H1 (cell line): ENCODE results near the gene CACNA1B. TPM values are rescaled to one million over a fixed set of nuclear protein-coding genes. Genes with fewer than 3 reads are reported as not detected.
A peak's percentile ranks its signal among the peaks of the same experiment; 100 is the strongest.

Experiments
- CTCF ChIA-PET: fragments of 300-600 bp; sonication (Branson Sonifier 250); formaldehyde crosslinking; loops from one replicate; lab custom pipeline; 2021; ENCODE audit not compliant: partially characterized antibody; lab: Charles Lee
- POLR2A ChIA-PET: fragments of 300-600 bp; sonication (Branson Sonifier 250); formaldehyde crosslinking; loops from one replicate; lab custom pipeline; 2021; ENCODE audit warnings: inconsistent platforms; ENCODE audit not compliant: partially characterized antibody; lab: Charles Lee
- DNase-seq, 2 experiments: peaks; one replicate each; pipeline versions ENCODE4 v3.0.0 to v3.0.0-alpha.2; 2010 to 2022; ENCODE audit warnings: low spot score in 2 of 2, low read depth in 1 of 2, mixed read lengths in 1 of 2
- FAIRE-seq: peaks from 2 replicates; lab custom pipeline; 2011; peaks lifted over from hg19 to GRCh38; lab: Jason Lieb, UNC
- H2AFZ ChIP-seq: 2 replicates; pipeline ENCODE4 v1.8.1; 2012; ENCODE audit warnings: low read length, inconsistent platforms
- H2AK5ac ChIP-seq: 2 replicates; pipeline ENCODE4 v1.6.1; 2013; ENCODE audit warnings: low read depth, low read length
- H2BK120ac ChIP-seq: replicated peaks from 2 replicates; pipeline ENCODE3; 2013; ENCODE audit warnings: low read depth, low read length, inconsistent platforms
- H2BK12ac ChIP-seq: 2 replicates; pipeline ENCODE4 v1.6.1; 2013; ENCODE audit warnings: low read depth, low read length
- H2BK15ac ChIP-seq: 2 replicates; pipeline ENCODE4 v1.6.1; 2013; ENCODE audit warnings: low read length
- H2BK20ac ChIP-seq: 2 replicates; pipeline ENCODE4 v1.6.1; 2013; ENCODE audit warnings: low read length
- H2BK5ac ChIP-seq: 2 replicates; pipeline ENCODE4 v1.6.1; 2013; ENCODE audit warnings: low read depth, low read length
- H3K14ac ChIP-seq: 2 replicates; pipeline ENCODE4 v1.6.1; 2013; ENCODE audit warnings: inconsistent platforms; ENCODE audit not compliant: insufficient read length
- H3K18ac ChIP-seq: 2 replicates; pipeline ENCODE4 v1.6.1; 2013; ENCODE audit warnings: low read length; ENCODE audit errors: extremely low read depth
- H3K23ac ChIP-seq: 2 replicates; pipeline ENCODE4 v1.6.1; 2013; ENCODE audit warnings: inconsistent platforms; ENCODE audit not compliant: insufficient read length
- H3K23me2 ChIP-seq: 2 replicates; pipeline ENCODE4 v1.6.1; 2013; ENCODE audit warnings: low read depth, low read length
- H3K27ac ChIP-seq: 2 replicates; pipeline ENCODE4 v1.6.1; 2011; ENCODE audit warnings: low read depth, low read length, inconsistent platforms
- H3K27me3 ChIP-seq, 4 experiments: replicated peaks in 1 of 4; 1 replicate in 1 of 4; 2 replicates in 3 of 4; pipeline versions ENCODE4 v1.6.1 to v1.8.1; 2011 to 2013; ENCODE audit warnings: low read length in 3 of 4, mild to moderate bottlenecking in 3 of 4, inconsistent platforms in 2 of 4, mixed read lengths in 2 of 4, moderate library complexity in 1 of 4; ENCODE audit not compliant: control insufficient read depth in 3 of 4, insufficient read depth in 3 of 4; ENCODE audit errors: extremely low read depth in 1 of 4
- H3K36me3 ChIP-seq, 4 experiments: 2 replicates each; pipeline versions ENCODE4 v1.6.1 to v1.8.1; 2011 to 2013; ENCODE audit warnings: mild to moderate bottlenecking in 4 of 4, low read length in 3 of 4, moderate library complexity in 2 of 4, control low read depth in 1 of 4, inconsistent platforms in 1 of 4; ENCODE audit not compliant: insufficient read depth in 4 of 4, control insufficient read depth in 2 of 4
- H3K4ac ChIP-seq: replicated peaks from 2 replicates; pipeline ENCODE3; 2013; ENCODE audit warnings: low read length, low read depth, mixed read lengths, inconsistent platforms; ENCODE audit not compliant: insufficient read length
- H3K4me1 ChIP-seq, 4 experiments: replicated peaks in 1 of 4; 1 replicate in 1 of 4; 2 replicates in 3 of 4; pipeline versions ENCODE4 v1.6.1 to v1.8.1; 2011 to 2013; ENCODE audit warnings: low read length in 3 of 4, inconsistent platforms in 2 of 4, mixed read lengths in 1 of 4; ENCODE audit not compliant: insufficient read depth in 4 of 4, control insufficient read depth in 3 of 4
- H3K4me2 ChIP-seq, 2 experiments: 2 replicates each; pipeline versions ENCODE4 v1.6.1 to v1.8.1; 2011 to 2013; ENCODE audit warnings: low read depth in 2 of 2, low read length in 2 of 2, control low read depth in 1 of 2, inconsistent platforms in 1 of 2, mild to moderate bottlenecking in 1 of 2; ENCODE audit not compliant: insufficient read depth in 1 of 2
- H3K4me3 ChIP-seq, 4 experiments: fragments of 200-600, 300-600 bp in 1 of 4; sonication (generic), shearing (Covaris generic), sonication (Bioruptor Twin) in 1 of 4; 2 replicates each; pipeline versions ENCODE4 v1.5.1 to v1.8.1; 2011 to 2016; ENCODE audit warnings: low read length in 4 of 4, low read depth in 3 of 4, control low read depth in 2 of 4, inconsistent platforms in 2 of 4, mild to moderate bottlenecking in 2 of 4, mixed read lengths in 1 of 4, moderate library complexity in 1 of 4; ENCODE audit not compliant: insufficient read depth in 2 of 4; ENCODE audit errors: extremely low read depth in 1 of 4
- H3K56ac ChIP-seq: replicated peaks from 2 replicates; pipeline ENCODE3; 2013; ENCODE audit warnings: low read depth, mild to moderate bottlenecking, mixed read lengths, low read length, inconsistent platforms; ENCODE audit not compliant: insufficient read length
- H3K79me1 ChIP-seq: 2 replicates; pipeline ENCODE4 v1.6.1; 2013; ENCODE audit warnings: low read depth, low read length, control low read depth
- H3K79me2 ChIP-seq, 2 experiments: 2 replicates each; pipeline versions ENCODE4 v1.6.1 to v1.8.1; 2012 to 2013; ENCODE audit warnings: low read length in 2 of 2, mild to moderate bottlenecking in 2 of 2, inconsistent platforms in 1 of 2; ENCODE audit not compliant: insufficient read depth in 2 of 2, control insufficient read depth in 1 of 2
- H3K9ac ChIP-seq, 4 experiments: replicated peaks in 1 of 4; 1 replicate in 1 of 4; 2 replicates in 3 of 4; pipeline versions ENCODE4 v1.6.1 to v1.8.1; 2011 to 2013; ENCODE audit warnings: low read depth in 3 of 4, low read length in 3 of 4, control low read depth in 2 of 4, mild to moderate bottlenecking in 2 of 4, moderate library complexity in 2 of 4, inconsistent platforms in 1 of 4; ENCODE audit errors: extremely low read depth in 1 of 4
- H3K9me3 ChIP-seq, 2 experiments: 2 replicates each; pipeline versions ENCODE4 v1.6.1 to v1.8.1; 2012 to 2013; ENCODE audit warnings: mild to moderate bottlenecking in 2 of 2, moderate library complexity in 2 of 2, control low read depth in 1 of 2, inconsistent platforms in 1 of 2, low read depth in 1 of 2, low read length in 1 of 2, mixed read lengths in 1 of 2; ENCODE audit not compliant: insufficient read depth in 2 of 2
- H4K20me1 ChIP-seq, 2 experiments: replicated peaks in 1 of 2; 2 replicates each; pipeline versions ENCODE3 to v1.8.1; 2011 to 2013; ENCODE audit warnings: inconsistent platforms in 2 of 2, low read length in 2 of 2, mild to moderate bottlenecking in 1 of 2; ENCODE audit not compliant: insufficient read depth in 2 of 2, control insufficient read depth in 1 of 2
- H4K5ac ChIP-seq: 2 replicates; pipeline ENCODE4 v1.6.1; 2013; ENCODE audit warnings: low read length, low read depth, mixed read lengths, inconsistent platforms; ENCODE audit not compliant: insufficient read length
- H4K8ac ChIP-seq: 2 replicates; pipeline ENCODE4 v1.8.0; 2013; ENCODE audit warnings: mild to moderate bottlenecking, moderate library complexity, low read length, inconsistent platforms; ENCODE audit not compliant: insufficient read depth; ENCODE audit errors: extremely low read depth
- H4K91ac ChIP-seq: replicated peaks from 2 replicates; pipeline ENCODE3; 2013; ENCODE audit warnings: low read length, mixed read lengths, inconsistent platforms; ENCODE audit not compliant: insufficient read length
- ASH2L ChIP-seq: fragments of 200-600, 300-600 bp; sonication (generic); IDR thresholded peaks from one replicate; pipeline ENCODE4 v1.7.1; 2017; ENCODE audit warnings: low read length
- CBX5 ChIP-seq: fragments of 300-800, 300-1000 bp; sonication (generic); IDR thresholded peaks from 2 replicates; pipeline ENCODE4 v1.7.1; 2016; ENCODE audit warnings: antibody characterized with exemption, low read length, low read depth
- TBP ChIP-seq: IDR thresholded peaks from 2 replicates; pipeline ENCODE4 v1.6.1; 2011; ENCODE audit warnings: low read depth, low read length, improper control_type of control experiment
- WGBS, 2 experiments: shearing (Covaris generic) in 1 of 2; methylation state at CpG; one replicate each; pipeline versions ENCODE4 v1.1.6 to v1.1.7; 2013 to 2015; ENCODE audit warnings: low lambda C conversion rate in 2 of 2, mixed read lengths in 2 of 2, inconsistent platforms in 1 of 2, low coverage in 1 of 2, missing lambda C conversion rate in 1 of 2; ENCODE audit not compliant: insufficient replicate concordance in 2 of 2, insufficient coverage in 1 of 2, insufficient read length in 1 of 2; ENCODE audit errors: extremely low coverage in 1 of 2, missing lambda C conversion rate in 1 of 2; 5-methylcytosine and 5-hydroxymethylcytosine counted together
- polyA plus RNA-seq, 7 experiments: library from polyadenylated mRNA; depleted of rRNA in 3 of 7; stranded (reverse) in 5 of 7; unstranded in 2 of 7; fragments of >200 nt in 5 of 7; fragments of 200-250 nt in 2 of 7; gene quantifications; 1 replicate in 5 of 7; 2 replicates in 1 of 7; 4 replicates in 1 of 7; pipeline versions ENCODE4 v1.2.1 to v1.2.3, GENCODE V29; 2011 to 2013; ENCODE audit warnings: missing spikeins in 2 of 7, mixed read lengths in 2 of 7
- total RNA-seq: library from RNA; stranded (reverse); fragmentation: NEBNext Ultra II Directional; extraction: Animal tissue kit (Norgen Biotek cat#: 25700); gene quantifications from 2 replicates; pipeline ENCODE4 v1.2.1, GENCODE V29; 2021

The CACNA1B gene
- total and polyA plus RNA-seq, 2 of the 8 experiments (the other 6 are each of a cell fraction or from before 2014, with no cell fraction given), result 1.5 to 5.7 TPM

GRCh38 chr9:137866226-137867141 is 11.1 kb upstream of the CACNA1B start:
- no peak for FAIRE-seq
- WGBS, 2 experiments, result 87% methylated on average over 9 of the region's 21 CpGs; no CpG with 5 or more reads in 1 of the 2 experiments
- no peak overlapping the region for H3K4me2 ChIP-seq

More at GRCh38 chr9:137866226-137867141, 11.1 kb upstream of the CACNA1B start:
- Histone ChIP-seq H2AK5ac (no peak overlapping the region), H3K27me3 (no peaks in the 10 kb centered on the region), H2BK120ac (no peak overlapping the region), H2AFZ (no peak overlapping the region), H2BK5ac (no peak overlapping the region), H3K23me2 (no peaks in the 10 kb centered on the region), H3K14ac (no peak overlapping the region), H4K8ac (peak overlapping the region; percentile 38; the same call in 1 of the 2 replicates), H3K18ac (no peak overlapping the region), H3K4ac (no peak overlapping the region), H3K9me3 (peaks cover 20 to 38% of the 10 kb centered on the region in 2 experiments; a peak in 3 of 4 replicates), H2BK12ac (no peak overlapping the region), H2BK15ac (no peak overlapping the region), H2BK20ac (no peak overlapping the region), H3K36me3 (no peaks in the 10 kb centered on the region), H3K23ac (no peak overlapping the region), H4K20me1 (no peaks in the 10 kb centered on the region), H3K79me2 (no peaks in the 10 kb centered on the region)
- CTCF ChIA-PET, result interaction anchor here (0.9 to 1.4 kb wide), 5 partner anchors 8 to 172 kb away, joined by 3 to 4 read pairs (median 4); no protein-coding TSS in a partner anchor
- DNase-seq, result no peak
- POLR2A ChIA-PET, result interaction anchor here (0.9 kb wide), 1 partner anchor 10 kb away, joined by 3 read pairs; no protein-coding TSS in a partner anchor
- TF ChIP-seq CBX5 (no peak), TBP (no peak), ASH2L (no peak)
- TF ChIP-seq, all 59 proteins: peak for 0
- H4K91ac ChIP-seq, result no peak overlapping the region
- H3K9ac ChIP-seq, result no peak overlapping the region
- no peaks in the 10 kb centered on the region for H3K79me1 ChIP-seq
- H3K27ac ChIP-seq, result no peak overlapping the region
- H3K4me1 ChIP-seq, result no peaks in the 10 kb centered on the region
- H3K56ac ChIP-seq, result no peak overlapping the region
- H3K4me3 ChIP-seq, result no peak overlapping the region
- no peak overlapping the region for H4K5ac ChIP-seq
